Activated gamma-delta T cell (primary cell): ENCODE results near the gene SPTY2D1.

Experiments used
- DNase-seq: peaks from one replicate; lab custom pipeline; 2025; lab: John Stamatoyannopoulos, UW

Gene SPTY2D1

DNA sequence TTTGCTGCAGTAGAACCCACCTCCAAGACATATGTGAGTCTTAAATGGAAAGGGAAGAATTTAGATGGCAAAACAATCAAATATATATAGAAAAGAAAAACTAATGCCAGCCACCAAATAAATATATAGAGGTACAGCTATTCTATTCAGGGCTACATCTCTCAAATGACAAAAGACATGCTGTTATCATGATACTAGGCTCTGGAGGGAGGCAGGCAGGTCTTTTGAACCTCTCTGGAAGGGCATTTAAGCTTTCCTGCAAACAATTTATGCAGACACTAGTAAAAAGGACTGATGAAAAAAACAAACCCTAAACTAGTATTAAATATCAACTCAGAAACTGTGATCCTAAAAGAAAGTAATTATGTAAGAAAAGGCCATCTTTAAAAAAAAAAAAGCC, 70.0 kb downstream of the SPTY2D1 start:
- DNase-seq, result no peak

DNA sequence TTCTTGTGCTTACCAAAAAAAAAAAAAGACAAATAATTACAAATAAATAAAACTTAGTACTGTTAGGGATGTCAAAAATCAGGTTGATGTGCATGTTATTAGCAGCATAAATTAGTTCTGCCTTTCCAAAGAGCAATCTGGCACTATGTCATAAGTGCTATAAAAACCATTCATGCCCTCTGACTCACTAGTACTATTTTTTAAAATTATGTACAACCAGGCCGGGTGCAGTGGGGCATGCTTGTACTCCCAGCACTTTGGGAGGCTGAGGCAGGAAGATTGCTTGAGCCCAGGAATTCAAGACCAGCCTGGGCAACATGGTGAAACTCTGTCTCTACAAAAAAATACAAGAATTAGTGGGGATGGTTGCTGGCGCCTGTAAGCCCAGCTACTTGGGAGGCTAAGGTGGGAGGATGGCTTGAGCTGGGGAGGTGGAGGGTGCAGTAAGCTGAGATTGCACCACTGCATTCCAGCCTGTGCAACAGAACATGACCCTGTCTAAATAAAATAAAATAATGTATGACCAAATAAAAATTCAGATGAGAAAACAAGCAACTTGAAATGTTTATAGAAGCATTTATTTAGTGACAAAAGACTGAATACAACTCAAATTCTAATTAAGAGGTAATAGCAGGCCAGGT, 70.9 kb downstream of the SPTY2D1 start:
- DNase-seq, result no peak
